ENCODE data around the gene PDZD2.

- TF ChIP-seq CTCF (IDR thresholded peaks at IDR 0.05; ENCODE audit: low read length), result no peak
- no peak for TF ChIP-seq EZH2 (optimal IDR thresholded peaks at IDR 0.05; ENCODE audit: low read depth, low read length)
Observed at GRCh38 chr5:31640573-31640972, 1.6 kb downstream of the PDZD2 start.

Measured in MM.1S (cell line).